HEK293 (cell line): ENCODE data around the gene DIP2A.

Experiments used
- ATF2 ChIP-seq: fragments of 450-650 bp; formaldehyde crosslinking; IDR thresholded peaks from 2 replicates; pipeline ENCODE4 v1.5.1; 2016; ENCODE audit warnings: missing biosample characterization, missing genetic modification characterization, low read depth
- EGR2 ChIP-seq: fragments of 450-650 bp; formaldehyde crosslinking; IDR thresholded peaks from 2 replicates; pipeline ENCODE4 v1.5.1; 2016; ENCODE audit warnings: low read depth, missing biosample characterization, missing genetic modification characterization
- INSM2 ChIP-seq: fragments of 450-650 bp; formaldehyde crosslinking; IDR thresholded peaks from 2 replicates; pipeline ENCODE4 v1.5.1; 2016; ENCODE audit warnings: missing biosample characterization, missing genetic modification characterization
- MYNN ChIP-seq: fragments of 450-650 bp; formaldehyde crosslinking; IDR thresholded peaks from 2 replicates; pipeline ENCODE4 v1.5.1; 2016; ENCODE audit warnings: missing biosample characterization, missing genetic modification characterization, borderline replicate concordance
- PRDM2 ChIP-seq: fragments of 450-650 bp; formaldehyde crosslinking; IDR thresholded peaks from 2 replicates; pipeline ENCODE4 v1.5.1; 2016; ENCODE audit warnings: missing biosample characterization, missing genetic modification characterization, borderline replicate concordance
- ZBTB1 ChIP-seq: fragments of 450-650 bp; formaldehyde crosslinking; IDR thresholded peaks from 2 replicates; pipeline ENCODE4 v1.5.1; 2016; ENCODE audit warnings: missing biosample characterization, missing genetic modification characterization
- ZBTB17 ChIP-seq: fragments of 450-650 bp; formaldehyde crosslinking; IDR thresholded peaks from 2 replicates; pipeline ENCODE4 v1.5.1; 2016; ENCODE audit warnings: missing biosample characterization, missing genetic modification characterization
- ZBTB26 ChIP-seq: fragments of 450-650 bp; formaldehyde crosslinking; optimal IDR thresholded peaks from 2 replicates; pipeline ENCODE3; 2016; ENCODE audit warnings: missing biosample characterization, mild to moderate bottlenecking, missing genetic modification characterization
- ZBTB8A ChIP-seq: fragments of 450-650 bp; formaldehyde crosslinking; IDR thresholded peaks from 2 replicates; pipeline ENCODE4 v1.5.1; 2016; ENCODE audit warnings: missing biosample characterization, missing genetic modification characterization
- ZFHX2 ChIP-seq: fragments of 450-650 bp; formaldehyde crosslinking; conservative IDR thresholded peaks from 2 replicates; pipeline ENCODE4 v1.5.1; 2016; ENCODE audit warnings: missing biosample characterization, missing genetic modification characterization
- ZNF132 ChIP-seq: fragments of 450-650 bp; formaldehyde crosslinking; IDR thresholded peaks from 2 replicates; pipeline ENCODE4 v1.5.1; 2017; ENCODE audit warnings: missing biosample characterization, missing genetic modification characterization, borderline replicate concordance
- ZNF157 ChIP-seq: fragments of 450-650 bp; formaldehyde crosslinking; IDR thresholded peaks from 2 replicates; pipeline ENCODE4 v1.5.1; 2016; ENCODE audit warnings: missing biosample characterization, missing genetic modification characterization
- ZNF174 ChIP-seq: fragments of 450-650 bp; formaldehyde crosslinking; IDR thresholded peaks from 2 replicates; pipeline ENCODE4 v1.5.0; 2017; ENCODE audit warnings: missing biosample characterization, mild to moderate bottlenecking, missing genetic modification characterization
- ZNF2 ChIP-seq: fragments of 450-650 bp; formaldehyde crosslinking; IDR thresholded peaks from 2 replicates; pipeline ENCODE4 v1.5.1; 2016; ENCODE audit warnings: missing biosample characterization, missing genetic modification characterization
- ZNF350 ChIP-seq: fragments of 450-650 bp; formaldehyde crosslinking; IDR thresholded peaks from 2 replicates; pipeline ENCODE4 v1.5.0; 2017; ENCODE audit warnings: missing biosample characterization, mild to moderate bottlenecking, missing genetic modification characterization
- ZNF600 ChIP-seq: fragments of 450-650 bp; formaldehyde crosslinking; IDR thresholded peaks from 2 replicates; pipeline ENCODE4 v1.5.1; 2016; ENCODE audit warnings: missing biosample characterization, missing genetic modification characterization
- ZNF664 ChIP-seq: fragments of 450-650 bp; formaldehyde crosslinking; IDR thresholded peaks from 2 replicates; pipeline ENCODE4 v1.5.1; 2016; ENCODE audit warnings: missing biosample characterization, missing genetic modification characterization
- ZNF692 ChIP-seq: fragments of 450-650 bp; formaldehyde crosslinking; IDR thresholded peaks from 2 replicates; pipeline ENCODE4 v1.5.1; 2016; ENCODE audit warnings: missing biosample characterization, missing genetic modification characterization
- ZNF776 ChIP-seq: fragments of 450-650 bp; formaldehyde crosslinking; IDR thresholded peaks from 2 replicates; pipeline ENCODE4 v1.5.0; 2017; ENCODE audit warnings: missing biosample characterization, missing genetic modification characterization, borderline replicate concordance
- ZSCAN23 ChIP-seq: fragments of 450-650 bp; formaldehyde crosslinking; IDR thresholded peaks from 2 replicates; pipeline ENCODE4 v1.5.1; 2016; ENCODE audit warnings: missing biosample characterization, missing genetic modification characterization
- ZSCAN30 ChIP-seq: fragments of 450-650 bp; IDR thresholded peaks from 2 replicates; pipeline ENCODE4 v1.5.1; 2018; ENCODE audit warnings: missing biosample characterization, mild to moderate bottlenecking, missing genetic modification characterization, moderate library complexity
- TF ChIP-seq, protein P1 (sequence below): fragments of 450-650 bp; formaldehyde crosslinking; IDR thresholded peaks from 2 replicates; pipeline ENCODE4 v1.5.1; 2016; ENCODE audit warnings: missing biosample characterization, missing genetic modification characterization

The DIP2A gene

GRCh38 chr21:46604975-46605766 is 146.5 kb downstream of the DIP2A start, which contains the start of gene S100B (continued):
- TF ChIP-seq, protein P1, sequence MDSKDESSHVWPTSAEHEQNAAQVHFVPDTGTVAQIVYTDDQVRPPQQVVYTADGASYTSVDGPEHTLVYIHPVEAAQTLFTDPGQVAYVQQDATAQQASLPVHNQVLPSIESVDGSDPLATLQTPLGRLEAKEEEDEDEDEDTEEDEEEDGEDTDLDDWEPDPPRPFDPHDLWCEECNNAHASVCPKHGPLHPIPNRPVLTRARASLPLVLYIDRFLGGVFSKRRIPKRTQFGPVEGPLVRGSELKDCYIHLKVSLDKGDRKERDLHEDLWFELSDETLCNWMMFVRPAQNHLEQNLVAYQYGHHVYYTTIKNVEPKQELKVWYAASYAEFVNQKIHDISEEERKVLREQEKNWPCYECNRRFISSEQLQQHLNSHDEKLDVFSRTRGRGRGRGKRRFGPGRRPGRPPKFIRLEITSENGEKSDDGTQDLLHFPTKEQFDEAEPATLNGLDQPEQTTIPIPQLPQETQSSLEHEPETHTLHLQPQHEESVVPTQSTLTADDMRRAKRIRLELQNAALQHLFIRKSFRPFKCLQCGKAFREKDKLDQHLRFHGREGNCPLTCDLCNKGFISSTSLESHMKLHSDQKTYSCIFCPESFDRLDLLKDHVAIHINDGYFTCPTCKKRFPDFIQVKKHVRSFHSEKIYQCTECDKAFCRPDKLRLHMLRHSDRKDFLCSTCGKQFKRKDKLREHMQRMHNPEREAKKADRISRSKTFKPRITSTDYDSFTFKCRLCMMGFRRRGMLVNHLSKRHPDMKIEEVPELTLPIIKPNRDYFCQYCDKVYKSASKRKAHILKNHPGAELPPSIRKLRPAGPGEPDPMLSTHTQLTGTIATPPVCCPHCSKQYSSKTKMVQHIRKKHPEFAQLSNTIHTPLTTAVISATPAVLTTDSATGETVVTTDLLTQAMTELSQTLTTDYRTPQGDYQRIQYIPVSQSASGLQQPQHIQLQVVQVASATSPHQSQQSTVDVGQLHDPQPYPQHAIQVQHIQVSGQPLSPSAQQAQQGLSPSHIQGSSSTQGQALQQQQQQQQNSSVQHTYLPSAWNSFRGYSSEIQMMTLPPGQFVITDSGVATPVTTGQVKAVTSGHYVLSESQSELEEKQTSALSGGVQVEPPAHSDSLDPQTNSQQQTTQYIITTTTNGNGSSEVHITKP = peak; percentile 75
- TF ChIP-seq ZSCAN30 (no peak), ZNF174 (tag by site-specific recombination) (no peak), ZBTB8A (tag by site-specific recombination) (peak; percentile 63), ZBTB26 (tag by site-specific recombination) (no peak), ZNF664 (tag by site-specific recombination) (no peak), ZBTB1 (no peak), MYNN (tag by site-specific recombination) (no peak), ZNF776 (tag by site-specific recombination) (no peak), ZNF132 (tag by site-specific recombination) (no peak), ZNF600 (peak; percentile 61; the same call in 1 of the 2 replicates), ZNF2 (tag by site-specific recombination) (0 out of 2 replicates have a peak, but pooled peaks have one; percentile 25), ATF2 (tag by site-specific recombination) (no peak), ZNF692 (tag by site-specific recombination) (no peak), ZSCAN23 (no peak), PRDM2 (tag by site-specific recombination) (no peak), ZBTB17 (tag by site-specific recombination) (peak; percentile 77), EGR2 (tag by site-specific recombination) (peak; percentile 88), ZFHX2 (tag by site-specific recombination) (peak; percentile 83), INSM2 (no peak), ZNF350 (no peak), ZNF157 (tag by site-specific recombination) (no peak)
